H9 (cell line): ENCODE data around the gene SCAF8. TPM values are rescaled to one million over a fixed set of nuclear protein-coding genes. Genes with fewer than 3 reads are reported as not detected.
A peak's percentile ranks its signal among the peaks of the same experiment; 100 is the strongest.

Source experiments
- DNase-seq: peaks from one replicate; pipeline ENCODE4 v3.0.0-alpha.2; 2017
- H2AFZ ChIP-seq: one replicate; pipeline ENCODE4 v1.6.1; 2013; ENCODE audit warnings: mild to moderate bottlenecking, low read length, control low read depth, moderate library complexity
- H2AK5ac ChIP-seq: 2 replicates; pipeline ENCODE4 v1.6.1; 2013; ENCODE audit warnings: low read length, control low read depth, mixed read lengths; ENCODE audit not compliant: insufficient read length
- H2BK120ac ChIP-seq: one replicate; pipeline ENCODE4 v1.6.1; 2013; ENCODE audit warnings: low read depth, mild to moderate bottlenecking, low read length, control low read depth, inconsistent platforms; ENCODE audit not compliant: poor library complexity, severe bottlenecking
- H2BK12ac ChIP-seq: 2 replicates; pipeline ENCODE4 v1.6.1; 2013; ENCODE audit warnings: low read length, control low read depth, mixed read lengths, low read depth; ENCODE audit not compliant: insufficient read length
- H2BK15ac ChIP-seq: 2 replicates; pipeline ENCODE4 v1.6.1; 2013; ENCODE audit warnings: low read depth, low read length, control low read depth
- H2BK20ac ChIP-seq: one replicate; pipeline ENCODE4 v1.6.1; 2013; ENCODE audit warnings: low read depth, mild to moderate bottlenecking, low read length, control low read depth, inconsistent platforms; ENCODE audit not compliant: poor library complexity, severe bottlenecking
- H2BK5ac ChIP-seq: 2 replicates; pipeline ENCODE4 v1.6.1; 2013; ENCODE audit warnings: low read length, control low read depth, mixed read lengths; ENCODE audit not compliant: insufficient read length
- H3K14ac ChIP-seq: 2 replicates; pipeline ENCODE4 v1.6.1; 2013; ENCODE audit warnings: low read length, control low read depth; ENCODE audit not compliant: insufficient read depth
- H3K18ac ChIP-seq: 2 replicates; pipeline ENCODE4 v1.6.1; 2013; ENCODE audit warnings: low read depth, mild to moderate bottlenecking, mixed read lengths, low read length, control low read depth; ENCODE audit not compliant: insufficient read length
- H3K23ac ChIP-seq: 2 replicates; pipeline ENCODE4 v1.6.1; 2013; ENCODE audit warnings: low read length, control low read depth, mixed read lengths, low read depth; ENCODE audit not compliant: insufficient read length
- H3K23me2 ChIP-seq: 2 replicates; pipeline ENCODE4 v1.6.1; 2013; ENCODE audit warnings: low read depth, mild to moderate bottlenecking, mixed read lengths, low read length, control low read depth; ENCODE audit not compliant: insufficient read length, poor library complexity, severe bottlenecking
- H3K27ac ChIP-seq: 2 replicates; pipeline ENCODE4 v1.5.1; 2013; ENCODE audit warnings: low read length, control low read depth, mixed read lengths, low read depth; ENCODE audit not compliant: insufficient read length
- H3K27me3 ChIP-seq: 2 replicates; pipeline ENCODE4 v1.6.1; 2013; ENCODE audit warnings: low read length, control low read depth, inconsistent platforms; ENCODE audit not compliant: insufficient read depth
- H3K4ac ChIP-seq: 2 replicates; pipeline ENCODE4 v1.6.1; 2013; ENCODE audit warnings: low read depth, mild to moderate bottlenecking, control low read depth, inconsistent platforms, low read length, moderate library complexity
- H3K4me1 ChIP-seq: 2 replicates; pipeline ENCODE4 v1.6.1; 2013; ENCODE audit warnings: low read length, control low read depth, inconsistent platforms; ENCODE audit not compliant: insufficient read depth
- H3K4me2 ChIP-seq: 2 replicates; pipeline ENCODE4 v1.6.1; 2013; ENCODE audit warnings: low read length, control low read depth, mixed read lengths; ENCODE audit not compliant: insufficient read length, insufficient read depth
- H3K56ac ChIP-seq: 2 replicates; pipeline ENCODE4 v1.6.1; 2013; ENCODE audit warnings: low read depth, mild to moderate bottlenecking, mixed read lengths, low read length, control low read depth; ENCODE audit not compliant: insufficient read length
- H3K79me1 ChIP-seq: 2 replicates; pipeline ENCODE4 v1.6.1; 2013; ENCODE audit warnings: low read depth, mild to moderate bottlenecking, moderate library complexity, low read length, control low read depth, inconsistent platforms; ENCODE audit not compliant: insufficient read depth, poor library complexity, severe bottlenecking
- H3K79me2 ChIP-seq: 2 replicates; pipeline ENCODE4 v1.6.1; 2013; ENCODE audit warnings: low read length, control low read depth, inconsistent platforms; ENCODE audit not compliant: insufficient read depth
- H3K9ac ChIP-seq: 2 replicates; pipeline ENCODE4 v1.6.1; 2013; ENCODE audit warnings: low read length, control low read depth, mixed read lengths; ENCODE audit not compliant: insufficient read length; ENCODE audit errors: extremely low read depth
- H3K9me3 ChIP-seq: one replicate; pipeline ENCODE4 v1.6.1; 2013; ENCODE audit warnings: low read depth, low read length, inconsistent platforms; ENCODE audit not compliant: control insufficient read depth
- H3T11ph ChIP-seq: one replicate; pipeline ENCODE4 v1.6.1; 2013; ENCODE audit warnings: mild to moderate bottlenecking, low read length, control low read depth, inconsistent platforms
- H4K20me1 ChIP-seq: one replicate; pipeline ENCODE4 v1.6.1; 2013; ENCODE audit not compliant: control insufficient read depth, insufficient read length, insufficient read depth
- H4K5ac ChIP-seq: 2 replicates; pipeline ENCODE4 v1.6.1; 2013; ENCODE audit warnings: low read depth, mild to moderate bottlenecking, mixed read lengths, low read length, control low read depth; ENCODE audit not compliant: insufficient read length
- H4K8ac ChIP-seq: replicated peaks from 2 replicates; pipeline ENCODE4 v1.6.1; 2013; ENCODE audit warnings: low read length, control low read depth, mixed read lengths, low read depth; ENCODE audit not compliant: insufficient read length
- H4K91ac ChIP-seq: 2 replicates; pipeline ENCODE4 v1.6.1; 2013; ENCODE audit warnings: low read depth, mild to moderate bottlenecking, moderate library complexity, mixed read lengths, low read length, control low read depth; ENCODE audit not compliant: insufficient read length
- H3K27ac Mint-ChIP-seq, 3 experiments: 2 replicates in 2 of 3; 3 replicates in 1 of 3; pipeline ENCODE4 v1.8.0; 2020 to 2021; ENCODE audit warnings: mixed read lengths in 3 of 3, mild to moderate bottlenecking in 1 of 3, moderate library complexity in 1 of 3
- H3K27me3 Mint-ChIP-seq: 2 replicates; pipeline ENCODE4 v1.8.0; 2021; ENCODE audit warnings: low read depth, mild to moderate bottlenecking, moderate library complexity, mixed read lengths
- H3K36me3 Mint-ChIP-seq, 3 experiments: 2 replicates in 2 of 3; 3 replicates in 1 of 3; pipeline ENCODE4 v1.8.0; 2020 to 2021; ENCODE audit warnings: low read depth in 3 of 3, mixed read lengths in 3 of 3; ENCODE audit not compliant: insufficient read depth in 1 of 3
- H3K4me1 Mint-ChIP-seq, 2 experiments: 2 replicates each; pipeline ENCODE4 v1.8.0; 2020; ENCODE audit warnings: mixed read lengths in 2 of 2
- H3K4me3 Mint-ChIP-seq, 2 experiments: 2 replicates in 1 of 2; 3 replicates in 1 of 2; pipeline ENCODE4 v1.8.0; 2020 to 2021; ENCODE audit warnings: mild to moderate bottlenecking in 2 of 2, mixed read lengths in 2 of 2, moderate library complexity in 1 of 2
- H3K9me3 Mint-ChIP-seq, 2 experiments: 2 replicates in 1 of 2; 3 replicates in 1 of 2; pipeline ENCODE4 v1.8.0; 2020; ENCODE audit warnings: mild to moderate bottlenecking in 2 of 2, mixed read lengths in 2 of 2, moderate library complexity in 1 of 2
- WGBS: extraction: QIAGEN DNeasy Blood & Tissue Kit; methylation state at CpG from one replicate; pipeline ENCODE4 v1.1.7; 2013; ENCODE audit warnings: missing lambda C conversion rate, low lambda C conversion rate, mixed read lengths; ENCODE audit not compliant: insufficient read length; ENCODE audit errors: extremely low coverage; 5-methylcytosine and 5-hydroxymethylcytosine counted together
- total RNA-seq: library from RNA; stranded (reverse); gene quantifications from 2 replicates; pipeline ENCODE4 v1.2.1, GENCODE V29; 2021
- TF ChIP-seq, protein P1 (sequence below): fragments of 200-600 bp; sonication (generic); conservative IDR thresholded peaks from 3 replicates; pipeline ENCODE4 v1.8.0; 2021; ENCODE audit warnings: antibody characterized with exemption, mild to moderate bottlenecking

SCAF8 gene
- total RNA-seq, 1 experiment from 2014 or later, result 78.5 TPM

DNA sequence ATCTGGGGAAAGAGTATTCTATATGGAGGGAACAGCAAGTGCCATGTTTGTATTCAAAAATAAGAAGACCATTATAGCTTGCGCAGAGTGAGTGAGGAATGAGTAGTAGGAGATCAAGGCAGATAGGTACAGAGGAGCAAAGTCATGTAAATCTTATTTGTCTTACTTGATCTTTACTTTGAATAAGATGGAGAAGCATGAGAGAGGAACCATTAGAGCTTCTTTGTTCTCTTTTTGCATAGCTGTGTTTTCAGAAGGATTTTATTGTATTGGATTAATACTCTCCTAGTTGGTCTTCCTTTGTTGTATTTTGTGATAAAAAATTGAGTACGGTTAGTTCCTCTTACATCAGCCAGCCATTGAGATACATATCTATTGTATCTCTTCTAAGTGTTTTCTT, 88.4 kb downstream of the SCAF8 start:
- Histone ChIP-seq H3K14ac (no peak overlapping the region), H3K4me1 (no peaks in the 10 kb centered on the region), H3K27me3 (no peaks in the 10 kb centered on the region), H3T11ph (no peak overlapping the region), H3K56ac (no peak overlapping the region), H4K20me1 (no peaks in the 10 kb centered on the region), H2BK20ac (no peak overlapping the region), H3K9me3 (no peaks in the 10 kb centered on the region), H3K4ac (no peak overlapping the region), H3K79me2 (no peaks in the 10 kb centered on the region; the same call in 1 of the 2 replicates), H2AFZ (no peak overlapping the region), H3K9ac (no peak overlapping the region), H2BK12ac (no peak overlapping the region), H2AK5ac (no peak overlapping the region), H3K4me2 (no peak overlapping the region), H4K8ac (no peak overlapping the region), H4K91ac (no peak overlapping the region), H3K79me1 (peaks cover 3% of the 10 kb centered on the region), H2BK5ac (no peak overlapping the region), H3K27ac (no peak overlapping the region), H3K18ac (no peak overlapping the region), H3K23ac (no peak overlapping the region), H3K23me2 (no peaks in the 10 kb centered on the region), H4K5ac (no peak overlapping the region), H2BK15ac (no peak overlapping the region), H2BK120ac (no peak overlapping the region)
- Mint-ChIP-seq H3K27me3 (no peaks in the 10 kb centered on the region), H3K27ac (peak overlapping the region; percentile 1 to 15 (median 3); a peak in 3 of 7 replicates), H3K4me3 (no peak overlapping the region), H3K36me3 (peaks cover 22 to 73% (median 62%) of the 10 kb centered on the region in 3 experiments; a peak in 6 of 7 replicates), H3K4me1 (peaks cover 5 to 10% of the 10 kb centered on the region in 2 experiments; a peak in 3 of 4 replicates), H3K9me3 (no peaks in the 10 kb centered on the region)
- DNase-seq, result no peak
- TF ChIP-seq, protein P1, sequence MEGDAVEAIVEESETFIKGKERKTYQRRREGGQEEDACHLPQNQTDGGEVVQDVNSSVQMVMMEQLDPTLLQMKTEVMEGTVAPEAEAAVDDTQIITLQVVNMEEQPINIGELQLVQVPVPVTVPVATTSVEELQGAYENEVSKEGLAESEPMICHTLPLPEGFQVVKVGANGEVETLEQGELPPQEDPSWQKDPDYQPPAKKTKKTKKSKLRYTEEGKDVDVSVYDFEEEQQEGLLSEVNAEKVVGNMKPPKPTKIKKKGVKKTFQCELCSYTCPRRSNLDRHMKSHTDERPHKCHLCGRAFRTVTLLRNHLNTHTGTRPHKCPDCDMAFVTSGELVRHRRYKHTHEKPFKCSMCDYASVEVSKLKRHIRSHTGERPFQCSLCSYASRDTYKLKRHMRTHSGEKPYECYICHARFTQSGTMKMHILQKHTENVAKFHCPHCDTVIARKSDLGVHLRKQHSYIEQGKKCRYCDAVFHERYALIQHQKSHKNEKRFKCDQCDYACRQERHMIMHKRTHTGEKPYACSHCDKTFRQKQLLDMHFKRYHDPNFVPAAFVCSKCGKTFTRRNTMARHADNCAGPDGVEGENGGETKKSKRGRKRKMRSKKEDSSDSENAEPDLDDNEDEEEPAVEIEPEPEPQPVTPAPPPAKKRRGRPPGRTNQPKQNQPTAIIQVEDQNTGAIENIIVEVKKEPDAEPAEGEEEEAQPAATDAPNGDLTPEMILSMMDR, result no peak
- no CpG with 5 or more reads among the region's 2 CpGs for WGBS
